Suprapubic skin (tissue), 4 donors: Measurements from ENCODE around the gene FAM193B. TPM values are rescaled to one million over a fixed set of nuclear protein-coding genes. Genes with fewer than 3 reads are reported as not detected.

Experiments
- DNase-seq, 2 donors: peaks; one replicate each; pipeline ENCODE4 v3.0.0-alpha.2; 2019; ENCODE audit warnings: low spot score in 2 of 2
- H3K27ac ChIP-seq: fragments of 200-600 bp; sonication (generic); one replicate; pipeline ENCODE4 v1.5.1; 2019
- H3K27me3 ChIP-seq: fragments of 200-600 bp; sonication (generic); one replicate; pipeline ENCODE4 v1.5.1; 2019
- H3K36me3 ChIP-seq: fragments of 200-600 bp; sonication (generic); one replicate; pipeline ENCODE4 v1.5.1; 2019
- H3K4me1 ChIP-seq: fragments of 200-600 bp; sonication (generic); one replicate; pipeline ENCODE4 v1.5.1; 2019
- H3K4me3 ChIP-seq: fragments of 200-600 bp; sonication (generic); one replicate; pipeline ENCODE4 v1.5.1; 2019; ENCODE audit warnings: mild to moderate bottlenecking
- H3K9me3 ChIP-seq: fragments of 200-600 bp; sonication (generic); one replicate; pipeline ENCODE4 v1.5.1; 2019
- EP300 ChIP-seq: sonication (generic); formaldehyde crosslinking; IDR thresholded peaks from one replicate; pipeline ENCODE4 v1.6.1; 2017; ENCODE audit warnings: antibody characterized with exemption
- POLR2A ChIP-seq, 2 donors: fragments of 450-650 bp; IDR thresholded peaks; one replicate each; pipeline ENCODE4 v1.6.1; 2017; ENCODE audit warnings: antibody characterized with exemption in 2 of 2, mild to moderate bottlenecking in 2 of 2, moderate library complexity in 2 of 2
- POLR2AphosphoS5 ChIP-seq, 3 donors: sonication (generic); formaldehyde crosslinking; IDR thresholded peaks; one replicate each; pipeline ENCODE4 v1.6.1; 2017; ENCODE audit warnings: antibody characterized with exemption in 3 of 3
- WGBS: methylation state at CpG from one replicate; pipeline ENCODE4 v1.1.5; 2018; 5-methylcytosine and 5-hydroxymethylcytosine counted together
- total RNA-seq, 4 donors: library from RNA; depleted of rRNA; stranded (reverse); fragments of >200 nt; gene quantifications; one replicate each; pipeline ENCODE4 v1.1.0, GENCODE V29; 2016
- TF ChIP-seq, protein P1 (sequence below), 2 donors: fragments of 200-600 bp in 1 of 2; fragments of 450-650 bp in 1 of 2; sonication (generic) in 1 of 2; IDR thresholded peaks; one replicate each; pipeline ENCODE4 v1.5.1; 2016 to 2019; ENCODE audit warnings: antibody characterized with exemption in 2 of 2, mild to moderate bottlenecking in 1 of 2, moderate library complexity in 1 of 2

Gene FAM193B
- total RNA-seq, 4 donors from 2014 or later = 55.6 to 328 (median 78.2) TPM

DNA sequence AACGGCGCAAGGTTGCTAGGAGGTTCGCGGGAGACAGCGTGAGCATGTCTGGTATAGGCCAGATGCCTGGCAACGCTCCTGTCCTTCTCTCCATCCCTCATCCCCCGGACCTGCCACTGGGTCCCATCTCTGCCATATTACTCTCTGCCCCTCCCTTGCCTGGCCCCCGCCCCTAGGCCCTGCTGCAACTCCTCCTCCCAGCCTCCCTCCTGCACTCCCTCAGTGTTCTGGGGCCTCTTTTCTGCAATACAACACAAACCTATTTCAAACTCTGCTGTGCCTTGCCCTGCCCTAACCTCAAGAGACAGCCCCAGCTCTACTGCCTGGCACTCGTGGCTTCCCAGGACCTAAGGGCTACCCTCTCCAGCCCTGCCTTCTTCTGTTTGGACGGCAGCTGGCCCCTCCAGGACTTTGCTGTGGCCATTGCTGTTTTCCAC, 72.0 kb downstream of the FAM193B start:
- 88% methylated on average over 10 of the region's 10 CpGs for WGBS
- Histone ChIP-seq H3K4me3 (no peak overlapping the region), H3K9me3 (no peaks in the 10 kb centered on the region), H3K27ac (no peak overlapping the region), H3K36me3 (peaks cover 19% of the 10 kb centered on the region), H3K4me1 (peaks cover 14% of the 10 kb centered on the region), H3K27me3 (no peaks in the 10 kb centered on the region)
- no peak for DNase-seq
- no peak for TF ChIP-seq POLR2AphosphoS5 (IDR thresholded peaks at IDR 0.05)
- TF ChIP-seq, protein P1, sequence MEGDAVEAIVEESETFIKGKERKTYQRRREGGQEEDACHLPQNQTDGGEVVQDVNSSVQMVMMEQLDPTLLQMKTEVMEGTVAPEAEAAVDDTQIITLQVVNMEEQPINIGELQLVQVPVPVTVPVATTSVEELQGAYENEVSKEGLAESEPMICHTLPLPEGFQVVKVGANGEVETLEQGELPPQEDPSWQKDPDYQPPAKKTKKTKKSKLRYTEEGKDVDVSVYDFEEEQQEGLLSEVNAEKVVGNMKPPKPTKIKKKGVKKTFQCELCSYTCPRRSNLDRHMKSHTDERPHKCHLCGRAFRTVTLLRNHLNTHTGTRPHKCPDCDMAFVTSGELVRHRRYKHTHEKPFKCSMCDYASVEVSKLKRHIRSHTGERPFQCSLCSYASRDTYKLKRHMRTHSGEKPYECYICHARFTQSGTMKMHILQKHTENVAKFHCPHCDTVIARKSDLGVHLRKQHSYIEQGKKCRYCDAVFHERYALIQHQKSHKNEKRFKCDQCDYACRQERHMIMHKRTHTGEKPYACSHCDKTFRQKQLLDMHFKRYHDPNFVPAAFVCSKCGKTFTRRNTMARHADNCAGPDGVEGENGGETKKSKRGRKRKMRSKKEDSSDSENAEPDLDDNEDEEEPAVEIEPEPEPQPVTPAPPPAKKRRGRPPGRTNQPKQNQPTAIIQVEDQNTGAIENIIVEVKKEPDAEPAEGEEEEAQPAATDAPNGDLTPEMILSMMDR (IDR thresholded peaks at IDR 0.05) = no peak
- no peak for TF ChIP-seq POLR2A (IDR thresholded peaks at IDR 0.05)
- TF ChIP-seq EP300 = no peak

DNA sequence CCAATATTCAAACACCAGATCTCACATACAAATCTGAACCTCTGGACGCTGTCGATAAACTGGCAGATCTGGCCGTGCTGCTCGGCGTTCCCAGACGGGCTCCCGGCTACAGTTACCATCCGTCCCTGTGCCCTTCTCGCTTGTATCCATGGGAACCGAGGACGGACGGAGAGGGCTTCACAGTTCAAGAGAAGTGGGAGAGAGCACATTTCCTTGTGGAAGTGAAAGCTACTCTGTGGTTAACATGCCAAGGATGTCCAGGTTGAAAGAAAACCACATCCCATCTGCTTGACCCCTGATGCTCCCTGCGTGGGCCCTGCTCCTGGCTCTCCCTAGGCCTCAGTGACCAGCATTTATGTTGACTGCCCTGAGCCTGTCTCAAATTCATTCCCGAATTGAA, 74.6 kb downstream of the FAM193B start:
- Histone ChIP-seq H3K4me1 (peaks cover 23% of the 10 kb centered on the region), H3K27ac (peak overlapping the region; percentile 50)
- WGBS = 31% methylated on average over 14 of the region's 14 CpGs

DNA sequence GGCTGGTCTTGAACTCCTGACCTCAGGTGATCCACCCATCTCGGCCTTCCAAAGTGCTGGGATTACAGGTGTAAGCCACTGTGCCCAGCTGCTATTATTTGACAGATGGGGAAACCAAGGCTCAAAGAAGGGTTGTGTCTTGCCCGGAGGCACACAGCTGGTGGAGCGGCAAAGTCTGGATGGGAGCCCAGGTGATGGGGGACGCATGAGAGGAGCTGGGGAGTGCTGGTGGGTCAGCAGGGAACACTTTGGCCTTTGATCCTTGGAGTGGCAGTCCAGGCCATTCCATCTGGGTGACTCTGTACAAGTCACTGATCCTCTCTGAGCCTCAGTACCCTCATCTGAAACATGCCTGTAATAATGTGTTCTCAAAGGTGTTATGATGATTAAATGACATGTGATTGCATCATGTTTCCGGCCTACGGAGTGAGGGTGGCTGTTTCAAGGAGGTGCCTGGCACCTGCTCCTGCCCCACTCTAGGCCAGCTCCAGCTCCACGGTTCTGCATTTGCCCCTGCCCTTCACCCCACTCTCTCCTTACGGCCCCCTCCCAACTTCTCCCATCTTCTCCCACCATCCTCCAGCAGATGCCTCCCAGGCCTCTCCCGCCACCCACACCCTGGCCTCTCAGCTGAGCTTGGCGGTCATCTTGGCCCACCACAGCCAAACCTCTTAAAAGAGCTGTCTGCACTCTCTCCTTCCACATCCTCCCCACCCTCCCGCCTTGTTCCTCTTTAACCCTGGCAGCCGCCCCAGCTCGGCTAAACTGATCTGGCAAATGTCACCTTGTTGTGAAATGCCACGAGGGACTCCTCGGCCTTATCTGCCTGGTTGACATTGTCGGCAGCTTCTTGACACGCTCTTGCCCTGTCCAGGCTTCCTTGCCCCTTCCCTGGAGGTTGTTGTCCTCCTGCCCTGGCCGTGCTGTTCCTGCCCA, 75.4 kb downstream of the FAM193B start:
- H3K4me3 ChIP-seq = no peak overlapping the region
- whole genome bisulfite sequencing = 35% methylated on average over 18 of the region's 18 CpGs
- peak overlapping the region; percentile 50 for H3K27ac ChIP-seq

More for the DNA sequence above, 74.6 kb downstream of the FAM193B start:
- Histone ChIP-seq H3K27me3 (no peaks in the 10 kb centered on the region), H3K9me3 (no peaks in the 10 kb centered on the region), H3K4me3 (no peak overlapping the region), H3K36me3 (no peaks in the 10 kb centered on the region)
- DNase-seq = no peak
- no peak for TF ChIP-seq EP300
- TF ChIP-seq, protein P1 (IDR thresholded peaks at IDR 0.05) = no peak
- TF ChIP-seq POLR2A (IDR thresholded peaks at IDR 0.05) = no peak
- TF ChIP-seq POLR2AphosphoS5 (IDR thresholded peaks at IDR 0.05) = no peak

DNA sequence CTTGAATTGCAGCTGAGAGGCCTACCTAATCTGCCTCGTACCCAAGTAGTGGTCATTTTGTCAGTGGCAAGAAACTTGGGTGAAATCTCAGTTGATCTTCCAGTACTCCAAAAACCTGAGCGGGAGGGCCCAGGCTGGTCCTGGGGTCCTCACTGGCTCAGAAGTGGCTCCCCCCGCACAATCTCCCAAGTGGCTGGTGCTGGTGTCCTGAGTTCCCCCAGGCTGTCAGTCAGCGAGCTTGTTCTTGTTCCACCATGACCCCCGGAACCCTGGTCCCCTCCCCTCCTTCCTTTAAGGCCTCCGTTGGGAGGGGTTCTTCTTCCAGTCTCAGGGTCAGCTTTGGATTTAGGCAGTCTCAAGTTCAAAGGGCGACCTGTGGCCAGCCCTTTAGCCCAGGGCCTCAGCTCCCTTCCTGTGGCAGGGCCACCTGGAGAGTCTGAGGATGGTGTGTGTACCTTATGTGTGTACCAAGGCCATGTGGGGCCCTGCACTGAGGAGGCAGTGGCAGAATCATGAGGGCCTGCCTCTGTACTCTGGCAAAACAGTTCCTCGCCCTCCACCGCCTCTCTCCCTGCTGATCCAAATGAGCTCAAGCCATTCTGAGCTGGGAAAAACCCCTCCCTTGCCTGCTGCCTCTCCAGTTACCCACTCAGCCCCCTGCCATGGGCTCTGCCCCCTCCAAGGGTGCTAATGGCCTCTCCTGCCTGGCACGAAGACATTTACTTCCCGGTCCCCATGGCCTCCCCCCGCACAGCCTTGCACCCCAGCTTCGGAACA, 76.5 kb downstream of the FAM193B start:
- Histone ChIP-seq H3K27me3 (no peaks in the 10 kb centered on the region), H3K27ac (no peak overlapping the region), H3K4me3 (no peak overlapping the region), H3K4me1 (peaks cover 31% of the 10 kb centered on the region), H3K36me3 (no peaks in the 10 kb centered on the region), H3K9me3 (no peaks in the 10 kb centered on the region)
- 93% methylated on average over 13 of the region's 13 CpGs for WGBS
- TF ChIP-seq, protein P1 (IDR thresholded peaks at IDR 0.05) = no peak
- no peak for TF ChIP-seq POLR2A (IDR thresholded peaks at IDR 0.05)
- TF ChIP-seq EP300 = no peak
- no peak for TF ChIP-seq POLR2AphosphoS5 (IDR thresholded peaks at IDR 0.05)
- no peak for DNase-seq

More for the DNA sequence above, 75.4 kb downstream of the FAM193B start:
- TF ChIP-seq POLR2AphosphoS5 (IDR thresholded peaks at IDR 0.05) (peak in 2 of 3 donors; percentile 43 to 44), EP300 (no peak)
- no peaks in the 10 kb centered on the region for H3K9me3 ChIP-seq
- H3K27me3 ChIP-seq = no peaks in the 10 kb centered on the region
- peak; percentile 92 to 93 for DNase-seq
- peaks cover 27% of the 10 kb centered on the region for H3K4me1 ChIP-seq
- no peaks in the 10 kb centered on the region for H3K36me3 ChIP-seq

DNA sequence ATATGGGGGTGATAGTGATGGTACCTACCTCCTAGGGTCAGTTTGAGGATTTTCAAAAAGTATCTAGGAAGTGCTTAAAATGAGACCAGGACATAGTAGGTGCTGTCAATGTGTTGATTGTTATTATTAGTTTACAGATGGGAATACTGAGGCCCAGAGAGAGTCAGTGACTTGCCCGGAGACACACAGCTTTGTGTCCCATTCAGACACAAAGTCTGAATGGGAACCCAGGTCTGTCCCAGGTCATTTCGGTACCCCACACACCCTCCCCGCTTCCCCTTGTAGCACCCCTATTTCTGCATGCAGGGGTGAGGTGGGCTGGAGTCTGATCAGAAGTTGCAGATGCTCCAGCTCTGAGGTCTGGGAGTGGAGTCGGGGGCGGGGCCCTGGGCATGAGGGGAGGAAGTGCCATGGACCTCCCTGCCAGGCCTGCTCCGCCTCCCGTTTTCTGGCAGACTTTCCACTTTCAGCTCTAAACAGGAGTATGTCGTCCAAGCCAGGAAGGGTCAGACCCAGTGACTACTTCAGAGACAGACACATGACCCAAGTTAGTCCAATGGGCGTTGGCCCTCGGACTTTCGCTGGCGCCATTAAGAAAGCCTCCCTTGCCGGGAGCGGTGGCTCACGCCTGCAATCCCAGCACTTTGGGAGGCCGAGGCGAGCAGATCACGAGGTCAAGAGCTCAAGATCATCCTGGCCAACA, 77.7 kb downstream of the FAM193B start:
- no peaks in the 10 kb centered on the region for H3K27me3 ChIP-seq
- peak in 1 of 2 donors; percentile 87 for DNase-seq
- H3K36me3 ChIP-seq = no peaks in the 10 kb centered on the region
- 87% methylated on average over 18 of the region's 18 CpGs for WGBS
- TF ChIP-seq POLR2AphosphoS5 (IDR thresholded peaks at IDR 0.05) (no peak), EP300 (no peak), POLR2A (IDR thresholded peaks at IDR 0.05) (no peak)
- TF ChIP-seq, protein P1 (IDR thresholded peaks at IDR 0.05) = no peak
- peaks cover 43% of the 10 kb centered on the region for H3K4me1 ChIP-seq
- H3K4me3 ChIP-seq = no peak overlapping the region
- H3K27ac ChIP-seq = no peak overlapping the region
- H3K9me3 ChIP-seq = no peaks in the 10 kb centered on the region
